ENCODE data around the gene TRAPPC12. TPM values are rescaled to one million over a fixed set of nuclear protein-coding genes. Genes with fewer than 3 reads are reported as not detected.

TRAPPC12 gene
- total RNA-seq, 1 donor from 2014 or later: 71.0 TPM

GRCh38 chr2:3338340-3338739 is 41.2 kb upstream of the TRAPPC12 start:
- H3K36me3 Mint-ChIP-seq (ENCODE audit: low read depth): peaks cover 2% of the 10 kb centered on the region
- no peak overlapping the region for H3K4me3 Mint-ChIP-seq (ENCODE audit: unreplicated experiment)
- no peaks in the 10 kb centered on the region for H3K27me3 Mint-ChIP-seq (ENCODE audit: low read depth)
- H3K4me1 Mint-ChIP-seq (ENCODE audit: low read depth): no peaks in the 10 kb centered on the region
- no peak overlapping the region for H3K27ac Mint-ChIP-seq (ENCODE audit: unreplicated experiment)
- TF ChIP-seq, protein P1, sequence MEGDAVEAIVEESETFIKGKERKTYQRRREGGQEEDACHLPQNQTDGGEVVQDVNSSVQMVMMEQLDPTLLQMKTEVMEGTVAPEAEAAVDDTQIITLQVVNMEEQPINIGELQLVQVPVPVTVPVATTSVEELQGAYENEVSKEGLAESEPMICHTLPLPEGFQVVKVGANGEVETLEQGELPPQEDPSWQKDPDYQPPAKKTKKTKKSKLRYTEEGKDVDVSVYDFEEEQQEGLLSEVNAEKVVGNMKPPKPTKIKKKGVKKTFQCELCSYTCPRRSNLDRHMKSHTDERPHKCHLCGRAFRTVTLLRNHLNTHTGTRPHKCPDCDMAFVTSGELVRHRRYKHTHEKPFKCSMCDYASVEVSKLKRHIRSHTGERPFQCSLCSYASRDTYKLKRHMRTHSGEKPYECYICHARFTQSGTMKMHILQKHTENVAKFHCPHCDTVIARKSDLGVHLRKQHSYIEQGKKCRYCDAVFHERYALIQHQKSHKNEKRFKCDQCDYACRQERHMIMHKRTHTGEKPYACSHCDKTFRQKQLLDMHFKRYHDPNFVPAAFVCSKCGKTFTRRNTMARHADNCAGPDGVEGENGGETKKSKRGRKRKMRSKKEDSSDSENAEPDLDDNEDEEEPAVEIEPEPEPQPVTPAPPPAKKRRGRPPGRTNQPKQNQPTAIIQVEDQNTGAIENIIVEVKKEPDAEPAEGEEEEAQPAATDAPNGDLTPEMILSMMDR (IDR thresholded peaks at IDR 0.05): no peak
- DNase-seq (ENCODE audit: low spot score): no peak
- no peaks in the 10 kb centered on the region for H3K9me3 Mint-ChIP-seq (ENCODE audit: low read depth)

DNA sequence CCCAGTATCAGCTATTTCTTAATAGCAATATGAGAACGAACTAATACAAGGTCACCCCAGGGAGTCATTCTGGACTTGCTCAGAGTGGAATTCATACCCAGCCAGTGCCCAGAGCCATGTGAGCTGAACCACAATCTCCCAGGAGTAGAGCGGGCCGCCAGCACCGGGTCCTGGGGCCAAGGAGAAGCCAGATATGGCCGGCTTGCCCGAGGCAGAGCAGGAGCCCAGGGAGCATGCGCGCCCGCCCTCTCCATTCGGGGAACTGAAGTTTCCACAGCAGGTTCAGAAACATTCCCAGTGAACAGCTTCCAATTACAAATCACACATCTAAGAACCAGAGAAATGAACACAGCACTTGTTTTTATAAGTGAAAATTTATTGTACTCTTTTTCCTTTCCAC is 39.4 kb upstream of the TRAPPC12 start:
- Mint-ChIP-seq H3K27me3 (ENCODE audit: low read depth) (no peaks in the 10 kb centered on the region), H3K36me3 (ENCODE audit: low read depth) (peaks cover 2% of the 10 kb centered on the region), H3K4me3 (ENCODE audit: unreplicated experiment) (no peak overlapping the region), H3K27ac (ENCODE audit: unreplicated experiment) (no peak overlapping the region), H3K9me3 (ENCODE audit: low read depth) (no peaks in the 10 kb centered on the region), H3K4me1 (ENCODE audit: low read depth) (no peaks in the 10 kb centered on the region)
- DNase-seq (ENCODE audit: low spot score): no peak
- TF ChIP-seq, protein P1 (IDR thresholded peaks at IDR 0.05): no peak

- Mint-ChIP-seq H3K4me1 (ENCODE audit: low read depth) (no peaks in the 10 kb centered on the region), H3K9me3 (ENCODE audit: low read depth) (no peaks in the 10 kb centered on the region), H3K27ac (ENCODE audit: unreplicated experiment) (no peak overlapping the region)
These were observed 38.2 kb upstream of the TRAPPC12 start for GRCh38 chr2:3341336-3341735.

GRCh38 chr2:3342324-3342723 is 37.2 kb upstream of the TRAPPC12 start:
- no peaks in the 10 kb centered on the region for H3K27me3 Mint-ChIP-seq (ENCODE audit: low read depth)
- no peak for DNase-seq (ENCODE audit: low spot score)
- no peak overlapping the region for H3K4me3 Mint-ChIP-seq (ENCODE audit: unreplicated experiment)
- no peaks in the 10 kb centered on the region for H3K4me1 Mint-ChIP-seq (ENCODE audit: low read depth)
- H3K36me3 Mint-ChIP-seq (ENCODE audit: low read depth): peaks cover 4% of the 10 kb centered on the region
- TF ChIP-seq, protein P1 (IDR thresholded peaks at IDR 0.05): no peak
- H3K27ac Mint-ChIP-seq (ENCODE audit: unreplicated experiment): no peak overlapping the region
- no peaks in the 10 kb centered on the region for H3K9me3 Mint-ChIP-seq (ENCODE audit: low read depth)

More at GRCh38 chr2:3341336-3341735, 38.2 kb upstream of the TRAPPC12 start:
- TF ChIP-seq, protein P1 (IDR thresholded peaks at IDR 0.05): no peak
- Mint-ChIP-seq H3K27me3 (ENCODE audit: low read depth) (no peaks in the 10 kb centered on the region), H3K36me3 (ENCODE audit: low read depth) (peaks cover under 1% of the 10 kb centered on the region), H3K4me3 (ENCODE audit: unreplicated experiment) (no peak overlapping the region)
- no peak for DNase-seq (ENCODE audit: low spot score)

GRCh38 chr2:3343012-3343411 is 36.5 kb upstream of the TRAPPC12 start:
- Mint-ChIP-seq H3K27me3 (ENCODE audit: low read depth) (no peaks in the 10 kb centered on the region), H3K4me1 (ENCODE audit: low read depth) (no peaks in the 10 kb centered on the region), H3K9me3 (ENCODE audit: low read depth) (no peaks in the 10 kb centered on the region), H3K4me3 (ENCODE audit: unreplicated experiment) (no peak overlapping the region), H3K36me3 (ENCODE audit: low read depth) (peaks cover 8% of the 10 kb centered on the region), H3K27ac (ENCODE audit: unreplicated experiment) (no peak overlapping the region)
- no peak for DNase-seq (ENCODE audit: low spot score)
- TF ChIP-seq, protein P1 (IDR thresholded peaks at IDR 0.05): no peak
